K562 (cell line): ENCODE results near the gene FILIP1L. TPM values are rescaled to one million over a fixed set of nuclear protein-coding genes. Genes with fewer than 3 reads are reported as not detected.
A peak's percentile ranks its signal among the peaks of the same experiment; 100 is the strongest.

Source experiments
- ATAC-seq: fragments of 200-7000 bp; cut with Tn5 transposase; 3 replicates; pipeline ENCODE4 v1.9.1; 2020; ENCODE audit warnings: moderate library complexity
- BruUV-seq: library from RNA; stranded (reverse); fragments of 400-500 nt; replicated peaks from 2 replicates; lab custom pipeline; 2021; lab: Mats Ljungman, UMichigan
- CTCF ChIA-PET: fragments of 300-600 bp; formaldehyde crosslinking; extraction: SDS; loops from one replicate; lab custom pipeline; 2021; ENCODE audit warnings: low intra/inter-chr PET ratio; lab: Yijun Ruan, JAX
- POLR2A ChIA-PET: fragments of 300-600, 350-650 bp; sonication (Branson Sonifier 250); formaldehyde crosslinking; extraction: SDS; loops from one replicate; lab custom pipeline; 2021; ENCODE audit warnings: antibody characterized with exemption, inconsistent platforms; lab: Yijun Ruan, JAX
- DNase-seq, 4 experiments: peaks; one replicate each; pipeline versions ENCODE4 v3.0.0 to v3.0.0-alpha.2; 2011 to 2018; ENCODE audit warnings: low spot score in 3 of 4, mixed read lengths in 3 of 4; ENCODE audit errors: extremely low read depth in 1 of 4
- FAIRE-seq: peaks from 2 replicates; lab custom pipeline; 2011; peaks lifted over from hg19 to GRCh38; lab: Jason Lieb, UNC
- H2AFZ ChIP-seq: 2 replicates; pipeline ENCODE4 v1.6.0; 2011; ENCODE audit warnings: low read depth, low read length, control low read depth, inconsistent platforms
- H3K27ac ChIP-seq: fragments of 200-600 bp; 3 replicates; pipeline ENCODE4 v1.8.0; 2011; ENCODE audit warnings: low read depth, mild to moderate bottlenecking, control low read depth, inconsistent platforms, low read length, moderate library complexity, mixed read lengths; ENCODE audit errors: extremely low read depth
- H3K27me3 ChIP-seq, 2 experiments: fragments of 300-600 bp in 1 of 2; 2 replicates in 1 of 2; 3 replicates in 1 of 2; pipeline versions ENCODE4 v1.6.0 to v1.8.0; 2011; ENCODE audit warnings: inconsistent platforms in 2 of 2, low read length in 2 of 2, mild to moderate bottlenecking in 1 of 2, mixed read lengths in 1 of 2, moderate library complexity in 1 of 2; ENCODE audit not compliant: control insufficient read depth in 2 of 2, insufficient read depth in 2 of 2
- H3K36me3 ChIP-seq: fragments of 300-600 bp; 3 replicates; pipeline ENCODE4 v1.8.0; 2011; ENCODE audit warnings: mild to moderate bottlenecking, low read length, inconsistent platforms; ENCODE audit not compliant: control insufficient read depth, insufficient read depth
- H3K4me1 ChIP-seq, 2 experiments: fragments of 200-600 bp in 1 of 2; replicated peaks in 1 of 2; 2 replicates in 1 of 2; 3 replicates in 1 of 2; pipeline versions ENCODE4 v1.5.1 to v1.8.0; 2011; ENCODE audit warnings: inconsistent platforms in 2 of 2, low read length in 2 of 2, mild to moderate bottlenecking in 1 of 2, mixed read lengths in 1 of 2, moderate library complexity in 1 of 2; ENCODE audit not compliant: control insufficient read depth in 2 of 2, insufficient read depth in 2 of 2
- H3K4me2 ChIP-seq: 2 replicates; pipeline ENCODE4 v1.6.1; 2011; ENCODE audit warnings: low read length, control low read depth, inconsistent platforms, mixed read lengths; ENCODE audit not compliant: insufficient read depth
- H3K4me3 ChIP-seq: fragments of 200-600 bp; sonication (generic), shearing (Covaris generic); 2 replicates; pipeline ENCODE4 v1.5.1; 2016; ENCODE audit warnings: control low read depth, inconsistent platforms
- H3K79me2 ChIP-seq: fragments of 200-600 bp; 3 replicates; pipeline ENCODE4 v1.8.0; 2011; ENCODE audit warnings: low read length, inconsistent platforms; ENCODE audit not compliant: control insufficient read depth, insufficient read depth
- H3K9ac ChIP-seq, 2 experiments: 2 replicates each; pipeline versions ENCODE4 v1.6.0 to v1.6.1; 2011; ENCODE audit warnings: low read depth in 2 of 2, low read length in 2 of 2, control low read depth in 1 of 2, inconsistent platforms in 1 of 2, mild to moderate bottlenecking in 1 of 2, mixed read lengths in 1 of 2; ENCODE audit not compliant: insufficient read depth in 1 of 2
- H3K9me1 ChIP-seq: one replicate; pipeline ENCODE4 v1.6.0; 2011; ENCODE audit warnings: inconsistent platforms, mild to moderate bottlenecking, low read length, moderate library complexity; ENCODE audit not compliant: control insufficient read depth, insufficient read depth
- H3K9me3 ChIP-seq: replicated peaks from 2 replicates; pipeline ENCODE4 v1.5.1; 2011; ENCODE audit warnings: low read depth, low read length, inconsistent platforms; ENCODE audit not compliant: control insufficient read depth, insufficient read depth
- H4K20me1 ChIP-seq: replicated peaks from 2 replicates; pipeline ENCODE4 v1.6.1; 2011; ENCODE audit warnings: low read length, inconsistent platforms, mixed read lengths; ENCODE audit not compliant: control insufficient read depth, insufficient read depth
- ARHGAP35 ChIP-seq: fragments of 450-650 bp; IDR thresholded peaks from 2 replicates; pipeline ENCODE4 v1.6.1; 2018; ENCODE audit not compliant: partially characterized antibody
- BCLAF1 ChIP-seq, 2 experiments: fragments of 450-650 bp in 1 of 2; IDR thresholded peaks; 2 replicates each; pipeline ENCODE4 v1.6.1; 2011 to 2017; ENCODE audit warnings: low read depth in 2 of 2, antibody characterized with exemption in 1 of 2, borderline replicate concordance in 1 of 2, low read length in 1 of 2, mild to moderate bottlenecking in 1 of 2, mixed read lengths in 1 of 2; ENCODE audit not compliant: control insufficient read depth in 1 of 2
- HINFP ChIP-seq: fragments of 450-650 bp; conservative IDR thresholded peaks from 2 replicates; pipeline ENCODE4 v1.6.1; 2016; ENCODE audit warnings: missing genetic modification characterization, low read depth, mild to moderate bottlenecking, control low read depth, missing compliant biosample characterization
- KDM2B ChIP-seq: fragments of 250-450 bp; sonication (Bioruptor Pico); IDR thresholded peaks from 2 replicates; pipeline ENCODE4 v1.8.0; 2021; ENCODE audit warnings: mild to moderate bottlenecking, moderate library complexity
- NELFE ChIP-seq: IDR thresholded peaks from 2 replicates; pipeline ENCODE4 v1.6.1; 2011; ENCODE audit warnings: mild to moderate bottlenecking; ENCODE audit not compliant: insufficient read depth, insufficient read length
- NFYB ChIP-seq: IDR thresholded peaks from 2 replicates; pipeline ENCODE4 v1.6.1; 2011; ENCODE audit warnings: mild to moderate bottlenecking, moderate library complexity; ENCODE audit not compliant: insufficient read length; ENCODE audit errors: extremely low read depth
- RBM22 ChIP-seq: fragments of 200-400 bp; formaldehyde crosslinking; IDR thresholded peaks from 2 replicates; pipeline ENCODE4 v1.6.1; 2018; ENCODE audit warnings: low read length, low read depth; ENCODE audit not compliant: poor library complexity, severe bottlenecking
- SPI1 ChIP-seq: IDR thresholded peaks from 2 replicates; pipeline ENCODE4 v1.6.1; 2011; ENCODE audit warnings: low read depth, low read length, control low read depth, borderline replicate concordance
- WGBS: fragments of 100-300 bp; shearing (Covaris generic); methylation state at CpG from one replicate; pipeline ENCODE4 v1.1.6; 2016; ENCODE audit warnings: low coverage, mixed read lengths; ENCODE audit not compliant: insufficient coverage; ENCODE audit errors: missing lambda C conversion rate; 5-methylcytosine and 5-hydroxymethylcytosine counted together
- in situ Hi-C: fragments of 300-500 bp; cut with MboI; formaldehyde crosslinking; loops from 4 replicates; pipeline ENCODE4 v1.15.0; 2018; ENCODE audit warnings: inconsistent platforms, mixed read lengths
- intact Hi-C: fragments of 100-400 bp; cut with micrococcal nuclease; formaldehyde crosslinking; loops from 2 replicates; pipeline ENCODE4 v1.14.2; 2022
- polyA plus RNA-seq, 8 experiments: library from polyadenylated mRNA; depleted of rRNA in 4 of 8; stranded (reverse) in 5 of 8; unstranded in 3 of 8; fragments of >200 nt; fragmentation: Nextera tagmentation in 2 of 8; fragmentation: Illumina TruSeq in 1 of 8; extraction: Ambion mirVana in 2 of 8; extraction: Trizol in 1 of 8; gene quantifications; 2 replicates each; pipeline versions ENCODE4 v1.2.1 to v1.2.3, GENCODE V29; 2011 to 2014; ENCODE audit warnings: inconsistent platforms in 1 of 8, missing spikeins in 1 of 8
- total RNA-seq, 7 experiments: library from RNA; depleted of rRNA in 6 of 7; stranded (reverse); fragments of >200 nt in 6 of 7; fragmentation: Illumina TruSeq in 2 of 7; extraction: Trizol in 2 of 7; gene quantifications; 2 replicates each; pipeline versions ENCODE4 v1.2.1 to v1.2.3, GENCODE V29; 2011 to 2021; ENCODE audit warnings: low replicate concordance in 1 of 7

The FILIP1L gene
- total and polyA plus RNA-seq, 9 of the 15 experiments (the other 6 are each of a cell fraction or from before 2014, with no cell fraction given), result 0.50 to 2.1 (median 1.1) TPM

- POLR2A ChIA-PET, result interaction anchor here (1.4 kb wide), 1 partner anchor 14 kb away, joined by 3 read pairs; no protein-coding TSS in a partner anchor
- TF ChIP-seq SPI1 (peak; percentile 94), HINFP (tag) (no peak), ARHGAP35 (no peak)
- BruUV-seq, result no TSS peak
- no peak; the same call in 2 of the 3 replicates for ATAC-seq
- Histone ChIP-seq H3K27ac (no peak overlapping the region), H4K20me1 (no peaks in the 10 kb centered on the region), H3K9me1 (no peaks in the 10 kb centered on the region), H3K27me3 (no peaks in the 10 kb centered on the region), H3K4me1 (no peaks in the 10 kb centered on the region), H3K79me2 (no peaks in the 10 kb centered on the region), H3K4me3 (no peak overlapping the region), H3K4me2 (no peak overlapping the region), H2AFZ (no peak overlapping the region), H3K36me3 (no peaks in the 10 kb centered on the region), H3K9me3 (no peaks in the 10 kb centered on the region), H3K9ac (no peak overlapping the region)
- in situ Hi-C loops, result no loop called here
- CTCF ChIA-PET, result no interaction called here
- intact Hi-C loops, result no loop called here
- no peak for DNase-seq
- FAIRE-seq, result no peak
Measured at GRCh38 chr3:100044369-100044768, 69.9 kb downstream of the FILIP1L start.

GRCh38 chr3:100043271-100043670, 71.0 kb downstream of the FILIP1L start:
- ChIA-PET POLR2A (interaction anchor here (1.6 to 2.0 kb wide), 2 partner anchors 11 to 14 kb away, joined by 3 to 6 read pairs; no protein-coding TSS in a partner anchor), CTCF (no interaction called here)
- in situ Hi-C loops (no loop called here), intact Hi-C loops (no loop called here)
- Histone ChIP-seq H3K79me2 (no peaks in the 10 kb centered on the region), H3K27ac (no peak overlapping the region), H3K9me3 (no peaks in the 10 kb centered on the region), H3K27me3 (no peaks in the 10 kb centered on the region), H4K20me1 (no peaks in the 10 kb centered on the region), H3K9ac (no peak overlapping the region), H3K4me2 (no peak overlapping the region), H3K9me1 (no peaks in the 10 kb centered on the region), H3K36me3 (no peaks in the 10 kb centered on the region), H3K4me1 (no peaks in the 10 kb centered on the region), H3K4me3 (no peak overlapping the region), H2AFZ (no peak overlapping the region)
- no peak for FAIRE-seq
- BruUV-seq, result no TSS peak
- DNase-seq, result no peak
- no peak for ATAC-seq
- TF ChIP-seq BCLAF1 (IDR thresholded peaks at IDR 0.05; ENCODE audit: borderline replicate concordance in 1 of 2, control insufficient read depth in 1 of 2, low read depth in 2 of 2, low read length in 1 of 2) (no peak), NFYB (no peak), NELFE (no peak), KDM2B (CRISPR knock-in tag) (no peak), RBM22 (no peak)
- WGBS, result 20% methylated on average over 1 of the region's 1 CpG
